ENCODE measurements around the gene PRAMEF6.
"Not testable (repeated sequence)": the region's sequence is repeated elsewhere in the genome, so short reads cannot be mapped to it uniquely, and the experiment has no call there.

PRAMEF6 gene

DNA sequence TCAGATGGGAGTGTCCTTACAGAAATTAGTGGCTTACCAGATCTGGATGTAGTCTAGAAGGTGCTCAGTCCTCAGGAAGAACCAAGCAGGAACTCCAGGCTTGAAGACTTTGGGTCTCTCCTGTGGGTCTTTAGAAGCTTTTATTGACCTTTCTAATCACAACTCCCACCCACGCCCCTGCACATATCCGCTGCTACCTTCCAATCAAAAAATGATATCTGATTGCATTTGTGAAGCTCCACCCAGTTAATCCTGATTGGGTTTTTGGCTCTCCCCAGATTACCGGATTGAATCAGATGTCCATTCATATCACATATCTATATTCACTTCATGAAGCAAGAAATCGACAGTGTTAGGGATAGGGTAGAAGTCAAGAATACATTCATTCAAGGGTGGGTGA, at the start of gene PRAMEF6:
TSS of gene PRAMEF6 (minus strand) at position 101 of the 400 bp plus-strand sequence. CDS start 5,062 bp downstream, outside the sequence.
- not testable (repeated sequence) for DNase-seq

DNA sequence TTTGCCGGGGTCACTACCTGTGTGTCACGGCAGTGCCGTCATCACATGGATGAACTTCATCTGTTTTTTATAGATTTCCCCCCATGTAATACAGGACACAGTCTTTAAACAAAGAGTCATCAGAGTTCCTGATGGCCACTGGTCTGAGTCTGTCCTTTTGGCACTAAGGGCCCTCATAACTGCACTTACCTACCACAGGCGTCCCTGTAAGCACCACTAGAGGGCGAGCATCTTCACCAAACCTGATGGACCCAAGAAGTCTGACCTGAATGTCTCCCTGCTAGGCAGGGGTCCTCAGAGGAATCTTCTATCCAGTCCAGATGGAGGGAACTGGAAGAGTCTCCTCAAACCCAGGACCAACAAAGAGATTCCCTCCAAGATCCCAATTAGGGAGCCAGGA, 23.0 kb downstream of the PRAMEF6 start:
- not testable (repeated sequence) for DNase-seq

DNA sequence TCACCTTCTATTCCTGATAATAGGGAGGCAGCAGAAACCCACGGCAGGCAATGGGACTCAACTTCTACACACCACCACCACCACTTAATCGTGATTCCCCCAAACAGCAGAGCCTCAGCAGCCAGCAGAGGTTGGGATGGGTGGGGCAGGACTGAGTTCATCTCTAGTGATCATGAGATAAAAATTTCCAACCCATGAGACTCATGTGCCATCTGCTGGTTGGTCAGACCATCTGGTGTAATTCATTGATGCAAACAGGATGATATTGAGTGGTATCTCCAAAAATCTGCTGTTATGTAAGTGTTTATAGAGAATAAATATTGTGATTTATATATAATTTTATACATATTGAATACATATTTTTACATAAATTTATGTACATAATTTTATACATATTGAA, 25.6 kb downstream of the PRAMEF6 start:
- not testable (repeated sequence) for DNase-seq

DNA sequence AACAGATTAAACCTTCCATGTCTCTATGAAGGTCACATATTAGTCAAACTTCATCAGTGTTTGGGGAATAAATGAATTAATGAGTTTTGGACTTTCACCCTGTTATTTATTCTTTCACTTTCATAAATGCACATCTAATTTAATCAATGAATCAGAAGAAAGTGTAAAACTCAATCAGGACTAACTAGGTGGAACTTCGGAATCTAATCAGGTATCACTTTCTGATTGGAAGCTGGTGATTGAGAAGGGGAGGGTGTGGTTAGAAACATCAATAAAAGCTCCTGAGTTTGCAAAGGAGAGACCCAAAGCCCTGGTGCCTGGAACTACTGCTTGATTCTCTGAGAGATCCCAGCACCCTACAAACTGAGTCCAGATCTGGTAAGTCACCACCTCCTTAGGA, 31.1 kb downstream of the PRAMEF6 start, which contains the start of gene PRAMEF7:
TSS of gene PRAMEF7 (plus strand) at position 301 of the 400 bp plus-strand sequence. CDS start 1,083 bp downstream, outside the sequence.
- DNase-seq = not testable (repeated sequence)

DNA sequence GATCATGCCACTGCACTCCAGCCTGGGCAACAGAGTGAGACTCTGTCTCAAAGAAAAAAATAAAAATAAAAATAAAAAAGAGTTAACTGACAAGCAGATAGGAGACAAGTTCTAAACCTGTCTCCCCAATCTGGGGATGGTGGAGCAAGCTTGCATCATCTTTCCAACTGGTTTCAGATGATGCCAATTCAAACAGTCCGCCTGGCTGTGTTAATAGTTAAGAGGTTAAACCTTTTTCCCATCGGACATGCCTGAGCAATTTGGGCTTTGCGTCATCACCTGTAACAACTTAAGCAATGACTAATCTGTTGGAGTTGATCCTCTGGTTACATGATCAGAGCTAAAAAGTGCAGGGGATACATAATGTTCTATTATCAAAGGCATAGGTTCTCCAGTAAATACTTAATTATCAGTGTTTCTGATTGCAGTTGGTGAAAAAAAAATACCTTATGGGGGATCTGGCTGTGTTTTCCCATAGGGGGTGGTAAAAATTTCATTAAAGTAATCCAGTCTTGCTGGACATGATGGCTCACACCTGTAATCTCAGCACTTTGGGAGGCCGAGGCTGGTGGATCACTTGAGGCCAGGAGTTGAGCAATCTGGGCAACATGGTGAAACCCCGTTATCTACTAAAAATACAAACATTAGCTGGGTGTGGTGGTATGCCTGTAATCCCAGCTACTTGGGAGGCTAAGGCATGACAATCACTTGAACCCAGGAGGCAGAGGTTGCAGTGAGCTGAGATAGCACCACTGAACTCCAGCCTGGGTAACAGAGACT, 43.4 kb downstream of the PRAMEF6 start:
- DNase-seq = not testable (repeated sequence)

DNA sequence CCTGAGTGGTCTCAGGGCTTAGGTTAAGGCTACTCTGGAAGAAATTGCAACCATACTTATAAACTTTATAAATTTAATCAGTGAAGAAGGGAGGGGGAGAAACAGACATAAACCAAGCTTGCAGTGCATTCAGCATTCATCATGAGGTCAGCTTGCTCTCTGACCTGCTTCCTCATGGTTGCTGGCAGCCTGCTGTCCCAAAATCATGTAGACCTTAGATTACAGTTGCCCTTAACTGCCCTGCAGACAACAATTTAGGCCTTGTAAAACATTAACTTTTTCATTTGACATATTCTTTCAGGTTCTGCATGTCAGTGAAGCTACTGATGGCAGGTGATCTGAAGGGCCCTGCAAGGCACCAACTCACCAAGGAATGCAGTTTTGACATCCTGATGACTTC, 48.2 kb downstream of the PRAMEF6 start:
- not testable (repeated sequence) for DNase-seq

DNA sequence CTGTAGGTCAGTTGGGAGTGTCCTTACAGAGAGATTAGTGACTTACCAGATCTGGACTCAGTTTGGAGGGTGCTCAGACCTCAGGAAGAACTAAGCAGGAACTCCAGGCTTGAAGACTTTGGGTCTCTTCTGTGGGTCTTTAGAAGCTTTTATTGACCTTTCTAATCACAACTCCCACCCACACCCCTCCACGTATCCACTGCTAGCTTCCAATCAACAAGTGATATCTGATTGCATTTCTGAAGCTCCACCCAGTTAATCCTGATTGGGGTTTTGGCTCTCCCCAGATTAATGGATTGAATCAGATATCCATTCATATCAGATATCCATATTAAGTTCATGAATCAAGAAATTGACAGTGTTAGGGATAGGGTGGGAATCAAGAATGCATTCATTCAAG, 49.2 kb downstream of the PRAMEF6 start, which contains the start of gene PRAMEF10:
TSS of gene PRAMEF10 (minus strand) at position 101 of the 400 bp plus-strand sequence. CDS start 2,423 bp downstream, outside the sequence.
- DNase-seq = not testable (repeated sequence)

All from inflammatory macrophage treated with lipopolysaccharide for 1 hour (primary cell).